ENCODE data around the gene SP140L.
"Not testable (repeated sequence)": the region's sequence is repeated elsewhere in the genome, so short reads cannot be mapped to it uniquely, and the experiment has no call there.

The SP140L gene

GRCh38 chr2:230324503-230324902, 2.5 kb upstream of the SP140L start:
- DNase-seq: no peak

- no peak for DNase-seq
Observed at GRCh38 chr2:230325316-230326243, 1.4 kb upstream of the SP140L start.

- no peak for DNase-seq
Observed at GRCh38 chr2:230327418-230328154, 593 bp downstream of the SP140L start.

GRCh38 chr2:230328155-230328458, 1.1 kb downstream of the SP140L start:
- DNase-seq: no peak

- peak; percentile 2 for DNase-seq
Observed at GRCh38 chr2:230329946-230330605, 3.1 kb downstream of the SP140L start.

- no peak for DNase-seq
Observed at GRCh38 chr2:230330725-230331124, 3.7 kb downstream of the SP140L start.

GRCh38 chr2:230335461-230335863, 8.5 kb downstream of the SP140L start:
- no peak for DNase-seq

- no peak for DNase-seq
Observed at GRCh38 chr2:230335864-230336506, 9.0 kb downstream of the SP140L start.

GRCh38 chr2:230341936-230342528, 15.0 kb downstream of the SP140L start:
- DNase-seq: not testable (repeated sequence)

GRCh38 chr2:230343041-230343624, 16.1 kb downstream of the SP140L start:
- not testable (repeated sequence) for DNase-seq

- DNase-seq: no peak
Observed at GRCh38 chr2:230343747-230344146, 16.8 kb downstream of the SP140L start.

GRCh38 chr2:230346465-230346864, 19.5 kb downstream of the SP140L start:
- DNase-seq: no peak

GRCh38 chr2:230346921-230347533, 20.0 kb downstream of the SP140L start:
- DNase-seq: no peak

- no peak for DNase-seq
Observed at GRCh38 chr2:230347659-230348305, 20.8 kb downstream of the SP140L start.

- no peak for DNase-seq
Observed at GRCh38 chr2:230348787-230349186, 21.8 kb downstream of the SP140L start.

GRCh38 chr2:230356084-230356483, 29.1 kb downstream of the SP140L start:
- DNase-seq: no peak

GRCh38 chr2:230358305-230358704, 31.3 kb downstream of the SP140L start:
- no peak for DNase-seq

GRCh38 chr2:230360028-230360427, 33.0 kb downstream of the SP140L start:
- DNase-seq: no peak

- DNase-seq: no peak
Observed at GRCh38 chr2:230362030-230362691, 35.2 kb downstream of the SP140L start.

- DNase-seq: no peak
Observed at GRCh38 chr2:230382108-230382507, 55.1 kb downstream of the SP140L start.

GRCh38 chr2:230383453-230383852, 56.5 kb downstream of the SP140L start:
- no peak for DNase-seq

All from midbrain (tissue), 1 donor.